WTC11 (cell line): ENCODE results near the gene TEN1. TPM values are rescaled to one million over a fixed set of nuclear protein-coding genes. Genes with fewer than 3 reads are reported as not detected.

ENCODE experiments used
- ATAC-seq: fragments of 200-7000 bp; cut with Tn5 transposase; 2 replicates; pipeline ENCODE4 v1.10.0; 2021; ENCODE audit warnings: mild to moderate bottlenecking, moderate library complexity
- CTCF ChIA-PET: fragments of 300-600 bp; sonication (Branson Sonifier 250); formaldehyde crosslinking; loops from one replicate; lab custom pipeline; 2021; ENCODE audit warnings: antibody characterized with exemption; lab: Charles Lee
- POLR2A ChIA-PET: fragments of 350-600 bp; sonication (Branson Sonifier 250); formaldehyde crosslinking; loops from one replicate; lab custom pipeline; 2021; ENCODE audit warnings: antibody characterized with exemption; lab: Charles Lee
- DNase-seq: peaks from one replicate; pipeline ENCODE4 v3.0.0; 2021; ENCODE audit warnings: low spot score
- H3K27ac Mint-ChIP-seq: 2 replicates; pipeline ENCODE4 v1.8.0; 2021; ENCODE audit warnings: mixed read lengths
- H3K27me3 Mint-ChIP-seq: 2 replicates; pipeline ENCODE4 v1.8.0; 2021; ENCODE audit warnings: low read depth, mild to moderate bottlenecking, moderate library complexity, mixed read lengths
- H3K36me3 Mint-ChIP-seq: 2 replicates; pipeline ENCODE4 v1.8.0; 2021; ENCODE audit warnings: mixed read lengths
- H3K4me1 Mint-ChIP-seq: 2 replicates; pipeline ENCODE4 v1.8.0; 2022; ENCODE audit warnings: mixed read lengths
- H3K4me3 Mint-ChIP-seq: 2 replicates; pipeline ENCODE4 v1.8.0; 2021; ENCODE audit warnings: mild to moderate bottlenecking, moderate library complexity, mixed read lengths
- H3K9me3 Mint-ChIP-seq: 2 replicates; pipeline ENCODE4 v1.8.0; 2021; ENCODE audit warnings: mixed read lengths
- E2F1 ChIP-seq: sonication (generic); formaldehyde crosslinking; IDR thresholded peaks from 2 replicates; pipeline ENCODE4 v1.8.0; 2022; ENCODE audit warnings: mild to moderate bottlenecking, missing genetic modification reagents
- E2F4 ChIP-seq: sonication (generic); formaldehyde crosslinking; IDR thresholded peaks from 2 replicates; pipeline ENCODE4 v1.8.1; 2022; ENCODE audit warnings: low read depth, mild to moderate bottlenecking, moderate library complexity, missing genetic modification reagents, borderline replicate concordance
- ERG ChIP-seq: fragments of 250-450 bp; sonication (Bioruptor Pico); IDR thresholded peaks from 2 replicates; pipeline ENCODE4 v1.8.0; 2021; ENCODE audit warnings: mild to moderate bottlenecking
- ETV6 ChIP-seq: sonication (generic); formaldehyde crosslinking; IDR thresholded peaks from 2 replicates; pipeline ENCODE4 v1.8.1; 2022; ENCODE audit warnings: mild to moderate bottlenecking, missing genetic modification reagents
- GTF2I ChIP-seq: fragments of 250-450 bp; sonication (Bioruptor Pico); conservative IDR thresholded peaks from 2 replicates; pipeline ENCODE4 v1.4.0; 2021; ENCODE audit warnings: mild to moderate bottlenecking
- HMGA2 ChIP-seq: fragments of 250-450 bp; sonication (Bioruptor Pico); IDR thresholded peaks from 2 replicates; pipeline ENCODE4 v1.4.0; 2021; ENCODE audit warnings: mild to moderate bottlenecking, moderate library complexity
- HMGXB4 ChIP-seq: sonication (generic); formaldehyde crosslinking; IDR thresholded peaks from 2 replicates; pipeline ENCODE4 v1.8.1; 2023; ENCODE audit warnings: mild to moderate bottlenecking, moderate library complexity, missing genetic modification reagents
- NR1H2 ChIP-seq: sonication (generic); formaldehyde crosslinking; IDR thresholded peaks from 2 replicates; pipeline ENCODE4 v1.9.0; 2021; ENCODE audit warnings: mild to moderate bottlenecking, moderate library complexity, missing genetic modification reagents
- SMAD4 ChIP-seq: sonication (generic); formaldehyde crosslinking; IDR thresholded peaks from 2 replicates; pipeline ENCODE4 v1.8.0; 2022; ENCODE audit warnings: mild to moderate bottlenecking, missing genetic modification reagents
- TCF7 ChIP-seq: sonication (generic); formaldehyde crosslinking; IDR thresholded peaks from 2 replicates; pipeline ENCODE4 v1.8.0; 2022; ENCODE audit warnings: mild to moderate bottlenecking, low read depth, missing genetic modification reagents, moderate library complexity
- TEAD1 ChIP-seq: sonication (generic); formaldehyde crosslinking; IDR thresholded peaks from 2 replicates; pipeline ENCODE4 v1.8.0; 2022; ENCODE audit warnings: mild to moderate bottlenecking, missing genetic modification reagents
- TEAD4 ChIP-seq: sonication (generic); formaldehyde crosslinking; IDR thresholded peaks from 2 replicates; pipeline ENCODE4 v1.8.0; 2022; ENCODE audit warnings: mild to moderate bottlenecking, missing genetic modification reagents
- ZNF121 ChIP-seq: sonication (generic); formaldehyde crosslinking; IDR thresholded peaks from 2 replicates; pipeline ENCODE4 v1.8.0; 2023; ENCODE audit warnings: missing genetic modification reagents
- ZNF281 ChIP-seq: sonication (generic); formaldehyde crosslinking; IDR thresholded peaks from 2 replicates; pipeline ENCODE4 v1.8.0; 2023; ENCODE audit warnings: mild to moderate bottlenecking, missing genetic modification reagents
- ZNF416 ChIP-seq: fragments of 250-450 bp; sonication (Bioruptor Pico); IDR thresholded peaks from 2 replicates; pipeline ENCODE4 v1.9.0; 2021; ENCODE audit warnings: mild to moderate bottlenecking, inconsistent platforms
- ZNF425 ChIP-seq: fragments of 250-450 bp; sonication (Bioruptor Pico); conservative IDR thresholded peaks from 2 replicates; pipeline ENCODE4 v1.9.0; 2021; ENCODE audit warnings: mild to moderate bottlenecking
- total RNA-seq: library from RNA; stranded (reverse); gene quantifications from 3 replicates; pipeline ENCODE4 v1.2.3, GENCODE V29; 2021
- TF ChIP-seq, protein P1 (sequence below): sonication (generic); formaldehyde crosslinking; IDR thresholded peaks from 2 replicates; pipeline ENCODE4 v1.8.1; 2023; ENCODE audit warnings: mild to moderate bottlenecking, missing genetic modification reagents
- TF ChIP-seq, protein P2 (sequence below): sonication (generic); formaldehyde crosslinking; IDR thresholded peaks from 2 replicates; pipeline ENCODE4 v1.8.1; 2022; ENCODE audit warnings: mild to moderate bottlenecking, moderate library complexity, missing genetic modification reagents
- TF ChIP-seq, protein P3 (sequence below): sonication (generic); formaldehyde crosslinking; IDR thresholded peaks from 2 replicates; pipeline ENCODE4 v1.8.1; 2022; ENCODE audit warnings: low read depth, missing genetic modification reagents, borderline replicate concordance

TEN1 gene
- total RNA-seq, 1 experiment from 2014 or later, result 15.6 TPM

DNA sequence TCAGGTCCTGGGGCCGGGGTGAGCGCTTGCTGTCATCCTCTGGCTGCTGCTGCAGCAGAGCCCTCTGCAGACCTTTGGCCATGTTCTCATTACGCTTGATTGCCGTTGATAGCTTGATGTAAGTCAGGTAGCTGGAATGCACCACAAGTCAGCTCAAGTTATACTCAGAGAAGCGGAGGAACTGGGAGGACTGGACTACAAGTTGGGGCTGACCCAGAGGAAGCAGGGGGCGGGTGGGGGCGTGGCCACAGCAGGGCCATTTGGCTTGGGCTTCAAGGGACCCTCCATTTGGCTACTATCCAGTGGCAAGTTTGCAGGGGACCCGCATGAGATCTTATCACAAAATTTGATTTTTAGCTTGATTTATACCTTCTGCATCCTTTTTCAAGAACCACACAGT, 67.0 kb downstream of the TEN1 start (continued):
- TF ChIP-seq, protein P1, sequence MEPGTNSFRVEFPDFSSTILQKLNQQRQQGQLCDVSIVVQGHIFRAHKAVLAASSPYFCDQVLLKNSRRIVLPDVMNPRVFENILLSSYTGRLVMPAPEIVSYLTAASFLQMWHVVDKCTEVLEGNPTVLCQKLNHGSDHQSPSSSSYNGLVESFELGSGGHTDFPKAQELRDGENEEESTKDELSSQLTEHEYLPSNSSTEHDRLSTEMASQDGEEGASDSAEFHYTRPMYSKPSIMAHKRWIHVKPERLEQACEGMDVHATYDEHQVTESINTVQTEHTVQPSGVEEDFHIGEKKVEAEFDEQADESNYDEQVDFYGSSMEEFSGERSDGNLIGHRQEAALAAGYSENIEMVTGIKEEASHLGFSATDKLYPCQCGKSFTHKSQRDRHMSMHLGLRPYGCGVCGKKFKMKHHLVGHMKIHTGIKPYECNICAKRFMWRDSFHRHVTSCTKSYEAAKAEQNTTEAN (CRISPR knock-in tag), result no peak

GRCh38 chr17:76048025-76048605, 69.1 kb downstream of the TEN1 start:
- Mint-ChIP-seq H3K4me1 (peaks cover 4% of the 10 kb centered on the region), H3K36me3 (peaks cover 68% of the 10 kb centered on the region), H3K27ac (peak overlapping the region; percentile 52), H3K27me3 (no peaks in the 10 kb centered on the region), H3K9me3 (no peaks in the 10 kb centered on the region), H3K4me3 (no peak overlapping the region)
- POLR2A ChIA-PET, result no interaction called here
- CTCF ChIA-PET, result interaction anchor here (1.0 to 3.3 kb wide), 2 partner anchors 34 to 58 kb away, joined by 3 to 17 read pairs; no protein-coding TSS in a partner anchor
- DNase-seq (no peak), ATAC-seq (no peak)
- TF ChIP-seq TEAD4 (CRISPR knock-in tag), result no peak
- TF ChIP-seq, protein P2, sequence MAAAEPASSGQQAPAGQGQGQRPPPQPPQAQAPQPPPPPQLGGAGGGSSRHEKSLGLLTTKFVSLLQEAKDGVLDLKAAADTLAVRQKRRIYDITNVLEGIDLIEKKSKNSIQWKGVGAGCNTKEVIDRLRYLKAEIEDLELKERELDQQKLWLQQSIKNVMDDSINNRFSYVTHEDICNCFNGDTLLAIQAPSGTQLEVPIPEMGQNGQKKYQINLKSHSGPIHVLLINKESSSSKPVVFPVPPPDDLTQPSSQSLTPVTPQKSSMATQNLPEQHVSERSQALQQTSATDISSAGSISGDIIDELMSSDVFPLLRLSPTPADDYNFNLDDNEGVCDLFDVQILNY, result no peak
- TF ChIP-seq HMGXB4 (CRISPR knock-in tag), result no peak
- TF ChIP-seq TCF7 (CRISPR knock-in tag), result no peak
- TF ChIP-seq TEAD1 (CRISPR knock-in tag), result no peak
- TF ChIP-seq SMAD4, result no peak
- TF ChIP-seq GTF2I (CRISPR knock-in tag), result no peak
- no peak for TF ChIP-seq ZNF425 (CRISPR knock-in tag)
- TF ChIP-seq ZNF121, result no peak
- TF ChIP-seq ETV6 (CRISPR knock-in tag), result no peak
- TF ChIP-seq, protein P3, sequence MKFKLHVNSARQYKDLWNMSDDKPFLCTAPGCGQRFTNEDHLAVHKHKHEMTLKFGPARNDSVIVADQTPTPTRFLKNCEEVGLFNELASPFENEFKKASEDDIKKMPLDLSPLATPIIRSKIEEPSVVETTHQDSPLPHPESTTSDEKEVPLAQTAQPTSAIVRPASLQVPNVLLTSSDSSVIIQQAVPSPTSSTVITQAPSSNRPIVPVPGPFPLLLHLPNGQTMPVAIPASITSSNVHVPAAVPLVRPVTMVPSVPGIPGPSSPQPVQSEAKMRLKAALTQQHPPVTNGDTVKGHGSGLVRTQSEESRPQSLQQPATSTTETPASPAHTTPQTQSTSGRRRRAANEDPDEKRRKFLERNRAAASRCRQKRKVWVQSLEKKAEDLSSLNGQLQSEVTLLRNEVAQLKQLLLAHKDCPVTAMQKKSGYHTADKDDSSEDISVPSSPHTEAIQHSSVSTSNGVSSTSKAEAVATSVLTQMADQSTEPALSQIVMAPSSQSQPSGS (CRISPR knock-in tag), result no peak
- no peak for TF ChIP-seq NR1H2
- TF ChIP-seq, all 79 proteins: peak for 0

DNA sequence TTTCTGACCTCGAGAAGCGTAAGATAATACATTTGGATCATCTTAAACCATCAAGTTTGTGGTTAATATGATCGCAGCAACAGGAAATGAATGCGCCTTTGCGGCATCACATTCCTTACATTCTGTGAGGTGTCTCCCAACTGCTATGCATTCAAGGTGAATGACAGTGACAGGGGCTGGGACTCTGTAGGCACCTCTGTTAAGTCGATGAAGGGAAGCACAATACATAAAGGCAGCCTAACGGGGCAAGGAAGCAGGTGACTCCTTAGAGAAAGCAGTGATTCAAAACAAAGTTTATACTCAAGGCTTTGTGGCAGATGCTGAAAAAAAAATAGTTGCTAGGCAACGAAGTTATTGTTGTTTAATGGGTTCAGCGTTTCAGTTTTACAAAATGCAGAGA, 69.7 kb downstream of the TEN1 start:
- Mint-ChIP-seq H3K27ac (no peak overlapping the region), H3K4me1 (peaks cover 4% of the 10 kb centered on the region), H3K27me3 (no peaks in the 10 kb centered on the region), H3K4me3 (no peak overlapping the region), H3K36me3 (peaks cover 68% of the 10 kb centered on the region), H3K9me3 (no peaks in the 10 kb centered on the region)
- CTCF ChIA-PET, result interaction anchor here (0.9 to 3.3 kb wide), 3 partner anchors 35 to 58 kb away, joined by 3 to 17 read pairs (median 3); no protein-coding TSS in a partner anchor
- POLR2A ChIA-PET, result no interaction called here
- ATAC-seq (peak; percentile 56), DNase-seq (no peak)
- TF ChIP-seq E2F1 (CRISPR knock-in tag), result no peak
- TF ChIP-seq SMAD4, result no peak
- TF ChIP-seq HMGA2, result no peak
- TF ChIP-seq ERG (CRISPR knock-in tag), result no peak
- no peak for TF ChIP-seq ZNF416
- no peak for TF ChIP-seq E2F4 (CRISPR knock-in tag)
- TF ChIP-seq ZNF281 (CRISPR knock-in tag), result no peak
